Breast epithelium (tissue), 3 donors: ENCODE measurements around the gene TNS1.

Source experiments
- POLR2AphosphoS5 ChIP-seq, 3 donors: sonication (generic); formaldehyde crosslinking; IDR thresholded peaks; one replicate each; pipeline ENCODE4 v1.6.1; 2017; ENCODE audit warnings: antibody characterized with exemption in 3 of 3
- TF ChIP-seq, protein P1 (sequence below), 3 donors: fragments of 450-650 bp; IDR thresholded peaks; one replicate each; pipeline ENCODE4 v1.5.1; 2016 to 2017; ENCODE audit warnings: antibody characterized with exemption in 3 of 3, mild to moderate bottlenecking in 3 of 3, moderate library complexity in 3 of 3

DNA sequence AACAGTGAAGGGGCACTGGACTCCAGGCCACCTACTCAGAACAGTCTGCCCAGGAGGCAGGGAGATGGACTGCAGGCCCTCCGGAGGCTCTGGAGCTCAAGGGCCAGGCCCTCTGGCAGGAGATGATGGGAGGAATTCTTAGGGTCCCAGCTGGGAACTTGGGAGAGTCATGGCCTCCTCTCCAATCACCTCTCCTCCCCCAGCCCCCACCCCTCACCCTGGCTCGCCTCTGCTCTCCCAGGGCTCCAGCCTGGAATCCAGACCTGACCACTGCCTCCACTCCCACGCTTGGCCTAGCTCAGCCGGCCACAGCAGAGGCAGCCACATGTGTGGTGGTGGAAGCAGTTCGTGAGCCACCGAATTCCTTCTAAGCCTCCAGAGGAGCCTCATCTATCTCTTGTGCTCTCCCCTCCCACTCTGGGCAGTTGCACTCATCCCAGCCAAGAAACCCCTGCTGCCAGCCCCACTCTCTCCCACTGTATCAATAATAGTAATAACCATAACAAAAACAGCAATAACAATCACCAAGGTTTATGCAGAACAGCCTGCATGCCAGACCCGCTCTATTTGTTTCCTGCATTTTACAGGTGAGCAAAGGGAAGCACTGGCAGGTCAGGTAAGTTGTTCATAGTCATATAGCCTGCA is 67.4 kb downstream of the TNS1 start:
- no peak for TF ChIP-seq POLR2AphosphoS5 (IDR thresholded peaks at IDR 0.05)
- TF ChIP-seq, protein P1, sequence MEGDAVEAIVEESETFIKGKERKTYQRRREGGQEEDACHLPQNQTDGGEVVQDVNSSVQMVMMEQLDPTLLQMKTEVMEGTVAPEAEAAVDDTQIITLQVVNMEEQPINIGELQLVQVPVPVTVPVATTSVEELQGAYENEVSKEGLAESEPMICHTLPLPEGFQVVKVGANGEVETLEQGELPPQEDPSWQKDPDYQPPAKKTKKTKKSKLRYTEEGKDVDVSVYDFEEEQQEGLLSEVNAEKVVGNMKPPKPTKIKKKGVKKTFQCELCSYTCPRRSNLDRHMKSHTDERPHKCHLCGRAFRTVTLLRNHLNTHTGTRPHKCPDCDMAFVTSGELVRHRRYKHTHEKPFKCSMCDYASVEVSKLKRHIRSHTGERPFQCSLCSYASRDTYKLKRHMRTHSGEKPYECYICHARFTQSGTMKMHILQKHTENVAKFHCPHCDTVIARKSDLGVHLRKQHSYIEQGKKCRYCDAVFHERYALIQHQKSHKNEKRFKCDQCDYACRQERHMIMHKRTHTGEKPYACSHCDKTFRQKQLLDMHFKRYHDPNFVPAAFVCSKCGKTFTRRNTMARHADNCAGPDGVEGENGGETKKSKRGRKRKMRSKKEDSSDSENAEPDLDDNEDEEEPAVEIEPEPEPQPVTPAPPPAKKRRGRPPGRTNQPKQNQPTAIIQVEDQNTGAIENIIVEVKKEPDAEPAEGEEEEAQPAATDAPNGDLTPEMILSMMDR (IDR thresholded peaks at IDR 0.05) = no peak
